ENCODE measurements around the gene DLG2. TPM values are rescaled to one million over a fixed set of nuclear protein-coding genes. Genes with fewer than 3 reads are reported as not detected.
A peak's percentile ranks its signal among the peaks of the same experiment; 100 is the strongest.

Gene DLG2
- total RNA-seq, 4 donors from 2014 or later: 0.18 to 8.3 (median 2.5) TPM

GRCh38 chr11:84558085-84558905 is 1068.8 kb downstream of the DLG2 start:
- Histone ChIP-seq H3K4me3 (no peak overlapping the region), H3K9me3 (no peaks in the 10 kb centered on the region), H3K36me3 (no peaks in the 10 kb centered on the region), H3K27me3 (no peaks in the 10 kb centered on the region), H3K27ac (no peak overlapping the region), H3K4me1 (no peaks in the 10 kb centered on the region)
- DNase-seq: peak in 1 of 3 donors; percentile 66
- TF ChIP-seq, protein P1, sequence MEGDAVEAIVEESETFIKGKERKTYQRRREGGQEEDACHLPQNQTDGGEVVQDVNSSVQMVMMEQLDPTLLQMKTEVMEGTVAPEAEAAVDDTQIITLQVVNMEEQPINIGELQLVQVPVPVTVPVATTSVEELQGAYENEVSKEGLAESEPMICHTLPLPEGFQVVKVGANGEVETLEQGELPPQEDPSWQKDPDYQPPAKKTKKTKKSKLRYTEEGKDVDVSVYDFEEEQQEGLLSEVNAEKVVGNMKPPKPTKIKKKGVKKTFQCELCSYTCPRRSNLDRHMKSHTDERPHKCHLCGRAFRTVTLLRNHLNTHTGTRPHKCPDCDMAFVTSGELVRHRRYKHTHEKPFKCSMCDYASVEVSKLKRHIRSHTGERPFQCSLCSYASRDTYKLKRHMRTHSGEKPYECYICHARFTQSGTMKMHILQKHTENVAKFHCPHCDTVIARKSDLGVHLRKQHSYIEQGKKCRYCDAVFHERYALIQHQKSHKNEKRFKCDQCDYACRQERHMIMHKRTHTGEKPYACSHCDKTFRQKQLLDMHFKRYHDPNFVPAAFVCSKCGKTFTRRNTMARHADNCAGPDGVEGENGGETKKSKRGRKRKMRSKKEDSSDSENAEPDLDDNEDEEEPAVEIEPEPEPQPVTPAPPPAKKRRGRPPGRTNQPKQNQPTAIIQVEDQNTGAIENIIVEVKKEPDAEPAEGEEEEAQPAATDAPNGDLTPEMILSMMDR (IDR thresholded peaks at IDR 0.05): peak; percentile 26 to 83 (median 76)
- TF ChIP-seq POLR2A (IDR thresholded peaks at IDR 0.05): no peak

- no peaks in the 10 kb centered on the region for H3K9me3 ChIP-seq
- no peak overlapping the region for H3K4me3 ChIP-seq
- H3K36me3 ChIP-seq: no peaks in the 10 kb centered on the region
- no peaks in the 10 kb centered on the region for H3K27me3 ChIP-seq
- no peaks in the 10 kb centered on the region for H3K4me1 ChIP-seq
- H3K27ac ChIP-seq: no peak overlapping the region
- TF ChIP-seq POLR2A (IDR thresholded peaks at IDR 0.05): no peak
- TF ChIP-seq, protein P1 (IDR thresholded peaks at IDR 0.05): no peak
- DNase-seq: no peak
These were observed 1074.4 kb downstream of the DLG2 start for GRCh38 chr11:84552791-84553190.

DNA sequence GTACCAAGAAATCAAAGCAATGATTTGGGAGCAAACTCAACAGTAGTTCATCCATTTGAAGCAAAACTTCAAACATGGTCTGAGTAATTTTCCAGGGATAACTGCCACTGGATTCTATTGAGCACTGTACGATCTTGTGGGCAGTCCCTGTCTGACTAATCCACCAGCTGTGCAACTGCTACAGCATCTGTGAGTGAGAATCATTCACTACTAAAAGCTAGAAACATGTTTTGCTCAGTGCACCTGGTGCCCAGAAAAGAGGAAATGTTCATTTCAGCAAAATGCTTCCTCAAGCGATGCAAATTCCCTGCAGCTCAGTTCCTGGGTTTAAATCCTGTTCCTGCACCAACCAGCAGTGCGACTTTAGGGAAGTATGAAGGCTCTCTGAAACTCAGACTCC is 1077.9 kb downstream of the DLG2 start:
- DNase-seq: peak in 2 of 3 donors; percentile 22 to 46
- Histone ChIP-seq H3K27ac (no peak overlapping the region), H3K27me3 (no peaks in the 10 kb centered on the region), H3K4me3 (no peak overlapping the region), H3K4me1 (no peaks in the 10 kb centered on the region), H3K9me3 (no peaks in the 10 kb centered on the region), H3K36me3 (no peaks in the 10 kb centered on the region)
- no peak for TF ChIP-seq POLR2A (IDR thresholded peaks at IDR 0.05)
- TF ChIP-seq, protein P1 (IDR thresholded peaks at IDR 0.05): no peak

DNA sequence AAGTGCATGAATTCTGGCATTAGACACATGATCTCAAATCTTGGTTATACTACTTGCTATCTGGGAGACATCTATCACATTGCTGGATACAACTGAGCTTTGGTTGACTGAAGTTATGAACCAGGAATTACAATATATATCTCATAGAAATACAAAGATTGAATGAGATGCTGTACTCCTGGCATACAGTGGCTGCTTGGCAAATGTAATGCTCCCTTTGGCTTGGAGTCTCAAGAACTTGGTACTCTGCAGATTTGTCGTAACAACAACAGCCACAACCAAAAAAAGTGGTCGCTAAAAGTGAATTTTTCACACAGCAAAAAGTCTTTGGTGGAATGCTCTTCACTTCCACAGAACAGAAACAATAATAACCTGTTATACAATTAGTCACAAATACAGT is 1082.6 kb downstream of the DLG2 start:
- TF ChIP-seq POLR2A (IDR thresholded peaks at IDR 0.05): no peak
- TF ChIP-seq, protein P1 (IDR thresholded peaks at IDR 0.05): no peak
- H3K27ac ChIP-seq: no peak overlapping the region
- H3K36me3 ChIP-seq: no peaks in the 10 kb centered on the region
- no peaks in the 10 kb centered on the region for H3K27me3 ChIP-seq
- DNase-seq: no peak
- H3K4me3 ChIP-seq: no peak overlapping the region
- no peaks in the 10 kb centered on the region for H3K4me1 ChIP-seq
- H3K9me3 ChIP-seq: no peaks in the 10 kb centered on the region

GRCh38 chr11:84543367-84544159 is 1083.6 kb downstream of the DLG2 start:
- H3K9me3 ChIP-seq: no peaks in the 10 kb centered on the region
- no peak overlapping the region for H3K4me3 ChIP-seq
- DNase-seq: no peak
- H3K4me1 ChIP-seq: no peaks in the 10 kb centered on the region
- no peaks in the 10 kb centered on the region for H3K27me3 ChIP-seq
- H3K36me3 ChIP-seq: no peaks in the 10 kb centered on the region
- no peak overlapping the region for H3K27ac ChIP-seq
- TF ChIP-seq, protein P1 (IDR thresholded peaks at IDR 0.05): no peak
- TF ChIP-seq POLR2A (IDR thresholded peaks at IDR 0.05): no peak
